Activated CD4-positive, alpha-beta memory T cell treated with anti-CD3 and anti-CD28 coated beads, Interleukin-2, amount 10 ng/mL, durations not matched to agents 7 days and 5 days (primary cell): ENCODE measurements around the gene PLP1. TPM values are rescaled to one million over a fixed set of nuclear protein-coding genes. Genes with fewer than 3 reads are reported as not detected.

ENCODE experiments used
- CTCF ChIA-PET: fragments of 350-600 bp; sonication (Branson Sonifier 250); formaldehyde crosslinking; loops from one replicate; lab custom pipeline; 2021; ENCODE audit warnings: antibody characterized with exemption, inconsistent platforms; lab: Charles Lee
- POLR2A ChIA-PET: fragments of 350-600 bp; sonication (Branson Sonifier 250); formaldehyde crosslinking; loops from one replicate; lab custom pipeline; 2021; ENCODE audit warnings: antibody characterized with exemption; lab: Charles Lee
- DNase-seq: peaks from one replicate; pipeline ENCODE4 v3.0.0-alpha.2; 2020
- H3K27ac Mint-ChIP-seq: one replicate; pipeline ENCODE4 v1.8.0; 2021; ENCODE audit warnings: mild to moderate bottlenecking, mixed read lengths
- H3K27me3 Mint-ChIP-seq: one replicate; pipeline ENCODE4 v1.8.0; 2021; ENCODE audit warnings: mixed read lengths
- H3K36me3 Mint-ChIP-seq: one replicate; pipeline ENCODE4 v1.8.0; 2021; ENCODE audit warnings: low read depth, mixed read lengths
- H3K4me1 Mint-ChIP-seq: one replicate; pipeline ENCODE4 v1.8.0; 2021; ENCODE audit warnings: mixed read lengths
- H3K4me3 Mint-ChIP-seq: one replicate; pipeline ENCODE4 v1.8.0; 2021; ENCODE audit warnings: mild to moderate bottlenecking, mixed read lengths
- H3K9me3 Mint-ChIP-seq: one replicate; pipeline ENCODE4 v1.8.0; 2021; ENCODE audit warnings: mixed read lengths
- total RNA-seq, 2 experiments: library from RNA; stranded (reverse); gene quantifications; one replicate each; pipeline ENCODE4 v1.2.3, GENCODE V29; 2021

Gene PLP1, protein sequence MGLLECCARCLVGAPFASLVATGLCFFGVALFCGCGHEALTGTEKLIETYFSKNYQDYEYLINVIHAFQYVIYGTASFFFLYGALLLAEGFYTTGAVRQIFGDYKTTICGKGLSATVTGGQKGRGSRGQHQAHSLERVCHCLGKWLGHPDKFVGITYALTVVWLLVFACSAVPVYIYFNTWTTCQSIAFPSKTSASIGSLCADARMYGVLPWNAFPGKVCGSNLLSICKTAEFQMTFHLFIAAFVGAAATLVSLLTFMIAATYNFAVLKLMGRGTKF
- not detected for total RNA-seq

DNA sequence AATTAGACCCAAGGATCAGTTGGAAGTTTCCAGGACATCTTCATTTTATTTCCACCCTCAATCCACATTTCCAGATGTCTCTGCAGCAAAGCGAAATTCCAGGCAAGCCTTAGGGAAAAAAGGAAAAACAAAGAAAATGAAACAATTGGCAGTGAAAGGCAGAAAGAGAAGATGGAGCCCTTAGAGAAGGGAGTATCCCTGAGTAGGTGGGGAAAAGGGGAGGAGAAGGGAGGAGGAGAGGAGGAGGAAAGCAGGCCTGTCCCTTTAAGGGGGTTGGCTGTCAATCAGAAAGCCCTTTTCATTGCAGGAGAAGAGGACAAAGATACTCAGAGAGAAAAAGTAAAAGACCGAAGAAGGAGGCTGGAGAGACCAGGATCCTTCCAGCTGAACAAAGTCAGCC, at the start of gene PLP1:
PLP1 (plus strand) TSS at position 295 of the 400 bp plus-strand sequence. CDS start 156 bp downstream, outside the sequence.
- H3K27ac Mint-ChIP-seq, result no peak within 1 kb of the TSS
- no peaks in the 10 kb centered on the region for H3K9me3 Mint-ChIP-seq
- no peaks in the 10 kb centered on the region for H3K4me1 Mint-ChIP-seq
- no peak for DNase-seq
- ChIA-PET POLR2A (no interaction called here), CTCF (no interaction called here)
- no peaks in the 10 kb centered on the region for H3K36me3 Mint-ChIP-seq
- H3K27me3 Mint-ChIP-seq, result no peaks in the 10 kb centered on the region
- H3K4me3 Mint-ChIP-seq, result no peak within 1 kb of the TSS

DNA sequence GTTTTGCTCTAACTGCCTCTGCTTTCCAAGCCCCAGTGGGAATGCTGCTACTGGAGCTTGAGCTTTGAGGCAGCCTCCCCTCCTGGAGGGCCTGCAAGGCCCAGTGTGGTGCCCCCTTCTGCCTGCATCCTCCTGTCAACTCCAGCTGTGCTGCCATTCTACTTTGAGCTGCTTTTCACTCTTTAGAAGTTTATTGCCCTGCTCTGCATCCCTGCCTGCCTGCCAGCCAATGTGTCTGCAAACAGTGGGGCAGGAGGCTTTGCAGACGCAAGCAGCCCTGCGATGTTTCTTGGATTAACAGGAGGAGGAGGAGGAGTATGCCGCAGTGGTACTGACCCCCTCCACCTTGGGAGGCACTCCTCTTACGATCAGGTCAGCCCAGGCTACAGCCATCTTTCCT, 49.5 kb upstream of the PLP1 start:
- DNase-seq, result no peak
- H3K9me3 Mint-ChIP-seq, result no peaks in the 10 kb centered on the region
- peaks cover 6% of the 10 kb centered on the region for H3K4me1 Mint-ChIP-seq
- H3K27me3 Mint-ChIP-seq, result peaks cover 3% of the 10 kb centered on the region
- CTCF ChIA-PET, result no interaction called here
- H3K27ac Mint-ChIP-seq, result no peak overlapping the region
- no peaks in the 10 kb centered on the region for H3K36me3 Mint-ChIP-seq
- POLR2A ChIA-PET, result no interaction called here
- H3K4me3 Mint-ChIP-seq, result no peak overlapping the region

DNA sequence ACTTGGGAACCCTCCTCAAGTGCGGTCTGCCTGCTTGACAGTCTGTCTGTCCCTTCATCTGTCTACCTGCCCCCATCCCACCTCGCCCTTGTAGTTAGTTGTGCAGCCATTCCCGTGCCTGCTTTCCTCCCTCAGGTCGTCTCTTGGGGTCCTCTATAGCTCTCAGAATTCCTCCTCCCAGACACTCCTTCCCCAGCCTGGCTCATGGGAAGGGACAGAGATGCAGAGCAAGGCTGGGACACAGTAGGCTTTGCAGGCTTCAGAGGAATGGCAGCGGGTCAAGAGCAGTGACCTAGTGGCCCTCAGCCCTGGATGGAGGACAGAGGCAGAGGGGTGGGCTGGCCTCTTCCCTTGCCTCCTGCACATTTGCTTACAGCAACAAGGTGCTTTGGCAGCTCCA, 47.6 kb upstream of the PLP1 start:
- no peak for DNase-seq
- POLR2A ChIA-PET, result no interaction called here
- H3K4me3 Mint-ChIP-seq, result no peak overlapping the region
- H3K9me3 Mint-ChIP-seq, result no peaks in the 10 kb centered on the region
- no peaks in the 10 kb centered on the region for H3K36me3 Mint-ChIP-seq
- H3K27me3 Mint-ChIP-seq, result peaks cover 4% of the 10 kb centered on the region
- H3K4me1 Mint-ChIP-seq, result peaks cover 6% of the 10 kb centered on the region
- H3K27ac Mint-ChIP-seq, result no peak overlapping the region
- CTCF ChIA-PET, result no interaction called here

DNA sequence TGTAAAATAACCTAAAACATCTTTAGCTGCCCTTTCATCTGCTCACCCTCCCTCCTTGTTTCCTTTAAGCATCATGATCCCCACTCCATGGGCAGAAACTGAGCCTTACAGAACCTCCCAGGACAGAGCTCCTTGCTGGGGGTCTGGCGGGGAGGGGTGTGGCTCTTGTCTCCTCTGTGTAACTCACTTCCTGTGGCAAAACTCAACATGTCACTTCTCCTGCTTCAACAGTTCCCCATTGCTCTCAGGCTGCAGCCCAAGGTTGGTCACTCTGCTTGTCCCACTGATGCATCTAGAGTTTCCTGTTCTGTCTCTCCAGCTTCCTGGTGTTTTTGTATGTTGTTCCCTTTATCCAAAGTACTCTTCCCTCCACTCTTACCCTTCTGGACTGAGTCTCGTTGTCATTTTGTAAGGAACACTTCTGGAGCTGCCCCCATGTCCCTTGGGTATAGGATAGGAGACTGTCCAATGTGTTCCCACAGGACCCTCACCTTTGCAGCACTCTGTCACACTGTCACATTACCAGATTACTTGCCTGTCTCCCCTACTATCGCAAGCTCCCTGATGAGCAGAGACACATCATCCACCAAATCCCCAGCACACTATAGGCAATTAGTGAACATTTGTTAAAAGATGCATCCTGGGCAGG, 46.4 kb upstream of the PLP1 start:
- Mint-ChIP-seq H3K27ac (no peak overlapping the region), H3K36me3 (no peaks in the 10 kb centered on the region)
- CTCF ChIA-PET, result interaction anchor here (1.2 kb wide), 1 partner anchor 20 kb away, joined by 3 read pairs; no protein-coding TSS in a partner anchor

DNA sequence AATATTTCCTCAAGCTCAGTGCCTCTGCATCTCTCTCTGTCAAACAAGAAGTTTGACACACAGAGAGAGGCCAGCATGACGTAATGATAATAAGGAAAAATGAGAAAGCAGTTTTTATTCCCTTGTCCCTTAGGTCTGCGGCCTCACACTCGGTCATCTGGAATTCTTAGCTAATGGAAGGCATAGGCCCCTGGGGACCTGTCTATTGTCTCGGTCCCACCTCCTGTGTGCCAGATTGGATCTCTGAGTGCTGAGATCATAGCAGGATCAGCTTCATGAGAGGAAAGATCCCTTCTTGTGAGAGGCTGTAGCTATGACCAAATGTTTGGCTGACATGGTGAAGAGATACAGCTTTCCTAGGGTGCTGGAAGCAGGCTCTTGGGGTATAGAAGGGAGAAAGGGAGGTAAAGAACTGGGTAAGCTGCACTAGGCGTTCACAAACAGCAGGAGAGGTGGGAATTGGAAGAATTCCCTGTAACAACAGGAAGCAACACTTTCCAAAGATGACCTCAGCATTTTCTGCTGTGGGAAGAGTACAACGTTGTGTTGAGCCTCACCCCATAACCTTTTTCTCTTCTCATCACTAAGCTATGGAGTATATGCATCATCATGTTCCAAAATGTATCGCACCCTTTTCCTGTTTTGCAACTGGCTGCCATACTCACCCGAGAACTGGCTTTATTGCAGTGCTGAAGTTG, 45.7 kb upstream of the PLP1 start:
- CTCF ChIA-PET, result interaction anchor here (1.2 kb wide), 1 partner anchor 21 kb away, joined by 3 read pairs; no protein-coding TSS in a partner anchor
- no peaks in the 10 kb centered on the region for H3K9me3 Mint-ChIP-seq
- DNase-seq, result no peak
- peaks cover 12% of the 10 kb centered on the region for H3K4me1 Mint-ChIP-seq
- POLR2A ChIA-PET, result no interaction called here
- H3K27me3 Mint-ChIP-seq, result peaks cover 6% of the 10 kb centered on the region
- no peak overlapping the region for H3K4me3 Mint-ChIP-seq
- no peak overlapping the region for H3K27ac Mint-ChIP-seq
- no peaks in the 10 kb centered on the region for H3K36me3 Mint-ChIP-seq

More for the DNA sequence above, 46.4 kb upstream of the PLP1 start:
- POLR2A ChIA-PET, result no interaction called here
- H3K27me3 Mint-ChIP-seq, result peaks cover 6% of the 10 kb centered on the region
- H3K4me3 Mint-ChIP-seq, result no peak overlapping the region
- no peaks in the 10 kb centered on the region for H3K9me3 Mint-ChIP-seq
- no peak for DNase-seq
- peaks cover 12% of the 10 kb centered on the region for H3K4me1 Mint-ChIP-seq

DNA sequence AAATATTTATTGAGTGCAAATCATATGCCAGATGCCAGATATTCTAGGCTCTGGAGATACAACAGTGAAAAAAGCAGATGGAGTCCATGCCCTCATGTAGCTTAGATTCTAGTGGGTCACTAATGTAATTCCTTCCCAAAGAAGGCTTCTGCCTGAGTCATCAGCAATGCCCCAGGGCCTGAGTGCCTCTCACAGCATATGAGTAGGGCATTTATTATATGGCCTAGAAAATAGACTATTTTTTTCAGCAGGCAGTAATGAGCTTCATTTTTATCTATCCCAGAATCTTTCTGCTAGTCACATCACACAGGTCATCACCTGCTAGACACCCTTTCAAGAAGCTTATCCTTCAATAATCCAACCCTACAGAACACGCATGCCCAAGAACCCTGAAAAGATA, 43.6 kb upstream of the PLP1 start:
- POLR2A ChIA-PET, result no interaction called here
- Mint-ChIP-seq H3K4me1 (peaks cover 12% of the 10 kb centered on the region), H3K27ac (no peak overlapping the region), H3K9me3 (no peaks in the 10 kb centered on the region), H3K27me3 (peaks cover 6% of the 10 kb centered on the region), H3K36me3 (no peaks in the 10 kb centered on the region), H3K4me3 (no peak overlapping the region)
- CTCF ChIA-PET, result no interaction called here
- no peak for DNase-seq

DNA sequence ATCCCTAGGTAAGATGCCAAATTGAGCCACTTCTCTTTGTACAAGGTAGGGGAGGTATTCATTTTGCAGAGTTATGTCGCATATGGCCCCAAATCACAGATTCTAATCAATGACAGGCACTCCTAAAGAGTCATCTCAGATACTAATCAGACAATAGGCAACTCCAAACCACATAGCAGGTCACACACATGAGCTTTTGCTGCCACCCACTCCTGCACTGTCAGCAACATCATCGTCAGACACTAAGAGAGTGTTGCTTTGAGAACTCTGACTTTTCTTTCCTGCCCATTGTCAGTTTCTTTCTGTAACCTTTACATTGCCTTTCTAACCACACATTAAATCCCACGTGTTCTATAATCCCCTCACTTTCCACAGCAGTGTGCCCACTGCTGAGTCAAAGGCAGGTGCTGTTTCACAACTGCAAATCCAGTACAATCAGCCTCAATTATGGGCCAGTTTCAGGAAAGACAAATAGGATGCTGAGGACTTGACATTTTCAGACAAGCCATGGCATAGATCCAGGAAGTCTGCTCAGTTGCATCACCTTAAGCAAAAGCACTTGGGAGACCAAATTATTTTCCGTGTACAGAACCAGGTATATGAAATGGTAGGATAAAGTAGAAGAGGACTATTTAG, 42.4 kb upstream of the PLP1 start:
- ChIA-PET CTCF (no interaction called here), POLR2A (no interaction called here)
- peaks cover 12% of the 10 kb centered on the region for H3K4me1 Mint-ChIP-seq
- no peaks in the 10 kb centered on the region for H3K9me3 Mint-ChIP-seq
- H3K27ac Mint-ChIP-seq, result no peak overlapping the region
- H3K36me3 Mint-ChIP-seq, result no peaks in the 10 kb centered on the region
- peaks cover 6% of the 10 kb centered on the region for H3K27me3 Mint-ChIP-seq
- no peak overlapping the region for H3K4me3 Mint-ChIP-seq
- no peak for DNase-seq

DNA sequence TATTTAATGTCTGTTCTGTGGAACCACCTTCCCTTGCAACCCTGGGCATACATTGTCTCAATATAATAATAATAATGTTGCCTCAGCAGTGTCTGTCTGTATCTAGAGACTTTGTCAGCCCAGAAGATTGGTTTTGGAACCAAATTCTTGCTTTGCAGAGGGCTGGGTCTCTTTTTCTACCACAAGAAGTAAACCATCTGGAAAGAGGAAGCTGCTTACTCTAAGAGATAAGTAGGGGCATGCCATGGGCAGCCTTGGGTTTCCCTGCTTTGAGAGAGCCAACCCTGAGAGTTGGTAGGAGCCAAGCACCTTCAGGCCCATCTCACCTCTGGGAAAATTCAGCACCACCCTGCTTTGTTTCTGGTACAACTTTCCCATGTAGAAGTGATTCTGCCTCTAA, 38.9 kb upstream of the PLP1 start:
- Mint-ChIP-seq H3K27me3 (peaks cover 3% of the 10 kb centered on the region), H3K27ac (no peak overlapping the region), H3K9me3 (no peaks in the 10 kb centered on the region), H3K36me3 (no peaks in the 10 kb centered on the region), H3K4me1 (peaks cover 6% of the 10 kb centered on the region), H3K4me3 (no peak overlapping the region)
- ChIA-PET CTCF (no interaction called here), POLR2A (no interaction called here)
- no peak for DNase-seq

DNA sequence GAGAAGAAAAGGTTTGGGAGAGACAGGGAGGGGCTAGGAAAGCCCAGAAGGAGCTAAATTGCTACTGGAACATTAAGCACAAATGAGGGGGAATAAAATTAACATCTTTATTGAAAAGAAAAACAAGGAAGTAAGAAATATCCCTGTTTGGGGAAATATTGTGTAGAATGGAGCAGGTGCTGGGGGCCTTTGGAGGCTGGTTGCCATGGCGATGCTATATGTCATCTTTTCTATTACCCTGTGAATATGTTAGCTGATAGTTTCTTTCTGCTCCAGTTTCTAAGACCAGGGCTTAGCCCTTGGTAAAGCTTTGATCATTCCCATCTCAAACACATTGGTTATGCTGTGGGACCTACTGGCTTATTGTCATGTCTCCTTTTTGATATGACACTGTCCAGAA, 37.2 kb upstream of the PLP1 start:
- H3K27ac Mint-ChIP-seq, result no peak overlapping the region
- DNase-seq, result no peak
- no peaks in the 10 kb centered on the region for H3K9me3 Mint-ChIP-seq
- no peak overlapping the region for H3K4me3 Mint-ChIP-seq
- CTCF ChIA-PET, result no interaction called here
- H3K36me3 Mint-ChIP-seq, result no peaks in the 10 kb centered on the region
- peaks cover 2% of the 10 kb centered on the region for H3K4me1 Mint-ChIP-seq
- POLR2A ChIA-PET, result no interaction called here
- peaks cover under 1% of the 10 kb centered on the region for H3K27me3 Mint-ChIP-seq

DNA sequence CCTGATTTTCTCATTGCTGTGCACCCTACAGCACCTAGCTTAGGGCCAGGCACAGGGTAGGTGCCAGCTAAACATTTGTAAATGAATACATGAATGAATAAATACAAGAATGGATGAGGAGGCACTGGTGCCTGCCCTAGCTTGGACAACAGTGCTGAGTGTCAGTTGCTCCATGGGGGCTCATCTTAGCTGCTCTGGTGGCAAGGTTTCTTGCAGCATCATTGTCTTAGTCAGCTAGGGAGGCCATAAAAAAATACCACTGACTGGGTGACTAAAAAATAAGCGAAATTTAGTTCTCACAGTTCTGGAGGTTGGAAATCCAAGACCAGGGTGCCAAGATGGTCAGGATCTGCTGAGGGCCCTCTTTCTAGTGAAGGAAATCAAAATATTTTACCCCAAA, 34.8 kb upstream of the PLP1 start:
- H3K27ac Mint-ChIP-seq, result no peak overlapping the region
- no peaks in the 10 kb centered on the region for H3K27me3 Mint-ChIP-seq
- DNase-seq, result no peak
- no peaks in the 10 kb centered on the region for H3K9me3 Mint-ChIP-seq
- H3K4me1 Mint-ChIP-seq, result no peaks in the 10 kb centered on the region
- H3K4me3 Mint-ChIP-seq, result no peak overlapping the region
- CTCF ChIA-PET, result no interaction called here
- H3K36me3 Mint-ChIP-seq, result no peaks in the 10 kb centered on the region
- POLR2A ChIA-PET, result no interaction called here

DNA sequence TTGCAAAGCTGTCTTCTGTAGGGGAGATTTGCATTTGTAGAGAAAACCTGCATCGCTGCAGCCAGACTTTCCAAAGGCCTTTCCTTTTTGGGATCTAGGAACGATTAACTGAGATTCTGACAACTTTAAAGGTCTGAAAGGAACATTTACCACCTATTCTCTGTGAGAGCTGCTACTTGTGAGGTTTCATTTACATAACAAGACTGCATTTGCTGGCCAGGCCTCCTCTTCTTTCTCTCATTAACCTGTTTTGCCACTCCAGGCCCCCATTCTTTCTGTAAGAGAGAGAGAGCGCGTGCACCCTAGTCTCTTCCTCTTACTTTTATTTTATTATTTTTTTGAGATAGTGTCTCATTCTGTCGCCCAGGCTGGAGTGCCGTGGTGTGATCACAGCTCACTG, 34.3 kb upstream of the PLP1 start:
- POLR2A ChIA-PET, result no interaction called here
- Mint-ChIP-seq H3K4me3 (no peak overlapping the region), H3K9me3 (no peaks in the 10 kb centered on the region), H3K27me3 (no peaks in the 10 kb centered on the region), H3K27ac (no peak overlapping the region), H3K4me1 (no peaks in the 10 kb centered on the region), H3K36me3 (no peaks in the 10 kb centered on the region)
- DNase-seq, result no peak
- CTCF ChIA-PET, result no interaction called here

DNA sequence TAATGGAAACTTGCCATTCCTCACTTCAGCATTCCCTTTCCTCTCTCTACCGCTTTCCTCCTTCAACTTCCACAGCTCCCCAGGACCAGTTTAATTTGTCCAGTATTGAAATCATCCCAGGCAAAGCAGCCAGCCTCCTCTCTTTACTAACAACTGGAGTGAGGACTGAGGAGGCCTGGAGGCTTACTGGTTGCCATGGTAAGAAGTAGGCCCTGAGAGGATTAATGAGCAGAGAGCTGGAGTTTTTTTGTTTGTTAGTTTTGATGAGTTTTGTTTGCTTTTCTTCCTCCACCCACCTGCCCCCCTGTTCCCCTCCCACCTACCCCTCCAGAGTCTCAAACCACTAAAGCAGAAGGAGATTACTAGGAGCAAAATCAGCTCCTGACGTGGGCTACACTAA, 29.5 kb upstream of the PLP1 start:
- Mint-ChIP-seq H3K27ac (no peak overlapping the region), H3K4me1 (no peaks in the 10 kb centered on the region), H3K36me3 (no peaks in the 10 kb centered on the region), H3K9me3 (no peaks in the 10 kb centered on the region), H3K4me3 (no peak overlapping the region), H3K27me3 (no peaks in the 10 kb centered on the region)
- DNase-seq, result no peak
- ChIA-PET CTCF (no interaction called here), POLR2A (no interaction called here)

DNA sequence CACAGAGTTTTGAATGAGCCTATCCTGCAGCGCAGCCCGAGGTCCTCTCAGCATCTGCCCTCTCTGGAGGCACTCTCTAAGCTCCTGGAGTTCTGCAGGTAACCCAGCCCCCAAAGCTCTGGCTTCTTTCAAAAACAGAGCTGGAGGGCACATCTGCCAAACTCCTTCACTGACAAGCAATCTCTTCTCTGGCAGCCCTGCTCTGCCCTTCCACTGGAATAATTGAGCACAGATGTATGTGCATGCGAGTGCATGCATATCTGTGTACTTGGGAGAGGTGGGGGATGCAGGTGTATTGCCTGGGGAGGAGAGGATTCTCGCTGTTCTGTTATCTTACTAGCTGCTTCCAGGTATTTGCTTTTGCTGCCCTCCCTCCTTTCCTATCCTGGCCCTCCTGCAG, 22.2 kb upstream of the PLP1 start:
- CTCF ChIA-PET, result no interaction called here
- H3K9me3 Mint-ChIP-seq, result no peaks in the 10 kb centered on the region
- H3K4me1 Mint-ChIP-seq, result no peaks in the 10 kb centered on the region
- H3K36me3 Mint-ChIP-seq, result no peaks in the 10 kb centered on the region
- no peak for DNase-seq
- peaks cover 1% of the 10 kb centered on the region for H3K27me3 Mint-ChIP-seq
- POLR2A ChIA-PET, result no interaction called here
- H3K27ac Mint-ChIP-seq, result no peak overlapping the region
- no peak overlapping the region for H3K4me3 Mint-ChIP-seq
